Measurements from ENCODE around the gene MOB2.
A peak's percentile ranks its signal among the peaks of the same experiment; 100 is the strongest.

The MOB2 gene

DNA sequence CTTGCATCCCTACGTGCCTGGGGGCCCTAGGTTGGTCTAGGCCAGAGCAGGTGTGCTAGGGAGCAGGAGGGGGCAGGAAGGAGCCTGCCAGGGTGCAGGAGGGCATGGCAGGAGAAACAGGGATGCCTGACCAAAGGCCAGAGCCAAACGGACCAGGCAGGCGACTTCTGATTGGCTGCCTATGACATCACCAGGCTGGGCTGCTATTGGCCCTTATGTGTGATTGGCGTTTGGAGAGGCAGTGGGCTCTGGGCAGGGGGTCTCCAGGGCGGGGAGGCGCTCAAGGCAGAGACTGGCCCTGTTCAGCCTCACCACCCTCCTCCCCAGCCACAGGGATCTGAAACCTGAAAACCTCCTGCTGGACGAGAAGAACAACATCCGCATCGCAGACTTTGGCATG lies 44.4 kb downstream of the MOB2 start:
- no peaks in the 10 kb centered on the region for H3K36me3 ChIP-seq
- H3K27ac ChIP-seq, result no peak overlapping the region
- H4K20me1 ChIP-seq, result peaks cover 0 to 47% (median 0%) of the 10 kb centered on the region in 11 experiments; a peak in 6 of 22 replicates
- no peak overlapping the region for H3K4me3 ChIP-seq
- H3K9me3 ChIP-seq (replicated peaks in 1 of 11), result no peaks in the 10 kb centered on the region
- H3K9ac ChIP-seq, result no peak overlapping the region
- TF ChIP-seq Cebpa-rat (IDR thresholded peaks at IDR 0.05), result no peak
- H3K27me3 ChIP-seq, result no peaks in the 10 kb centered on the region
- H3K4me2 ChIP-seq, result no peak overlapping the region; a peak in 1 of 22 replicates
- H3K4me1 ChIP-seq, result peaks cover 0 to 38% (median 15%) of the 10 kb centered on the region in 10 experiments; a peak in 10 of 20 replicates

DNA sequence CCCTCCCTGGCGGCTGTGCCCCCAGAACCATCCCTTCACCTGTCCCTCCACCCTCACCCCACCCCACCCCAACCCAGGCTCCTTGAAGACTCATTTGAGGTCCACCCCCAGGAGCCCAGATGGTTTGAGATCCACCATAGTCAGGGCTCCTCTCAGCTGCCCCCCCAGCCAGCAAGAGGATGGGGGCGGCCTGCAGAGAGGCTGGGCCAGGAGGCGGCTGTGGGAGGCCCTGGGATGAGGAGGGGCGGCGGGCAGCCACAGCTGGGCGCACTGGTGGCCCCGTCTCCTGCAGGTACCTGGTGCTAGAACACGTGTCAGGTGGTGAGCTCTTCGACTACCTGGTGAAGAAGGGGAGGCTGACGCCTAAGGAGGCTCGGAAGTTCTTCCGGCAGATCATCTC lies 46.1 kb downstream of the MOB2 start:
- TF ChIP-seq Cebpa-rat (IDR thresholded peaks at IDR 0.05), result no peak

GRCh38 chr11:1440066-1440465 lies 46.5 kb downstream of the MOB2 start:
- H3K27me3 ChIP-seq, result no peaks in the 10 kb centered on the region
- no peaks in the 10 kb centered on the region for H3K9me3 ChIP-seq (replicated peaks in 1 of 11)
- 0 out of 22 replicates have a peak overlapping the region, but pooled peaks of 1 of the 11 experiments have one; percentile 28 for H3K9ac ChIP-seq
- peak overlapping the region in 7 of 11 experiments; percentile 32 to 62 (median 51); a peak in 11 of 22 replicates for H3K4me2 ChIP-seq
- H3K36me3 ChIP-seq, result no peaks in the 10 kb centered on the region
- no peak overlapping the region for H3K27ac ChIP-seq
- peaks cover 0 to 46% (median 21%) of the 10 kb centered on the region in 10 experiments; a peak in 16 of 20 replicates for H3K4me1 ChIP-seq
- H4K20me1 ChIP-seq, result peaks cover 0 to 51% (median 0%) of the 10 kb centered on the region in 11 experiments; a peak in 7 of 22 replicates
- H3K4me3 ChIP-seq, result no peak overlapping the region
- TF ChIP-seq Cebpa-rat (IDR thresholded peaks at IDR 0.05), result no peak

More for the DNA sequence above, 46.1 kb downstream of the MOB2 start:
- no peaks in the 10 kb centered on the region for H3K9me3 ChIP-seq (replicated peaks in 1 of 11)
- no peaks in the 10 kb centered on the region for H3K27me3 ChIP-seq
- peaks cover 0 to 55% (median 0%) of the 10 kb centered on the region in 11 experiments; a peak in 7 of 22 replicates for H4K20me1 ChIP-seq
- H3K9ac ChIP-seq, result no peak overlapping the region
- no peaks in the 10 kb centered on the region for H3K36me3 ChIP-seq
- H3K4me2 ChIP-seq, result peak overlapping the region in 6 of 11 experiments; percentile 32 to 62 (median 52); a peak in 6 of 22 replicates
- no peak overlapping the region for H3K4me3 ChIP-seq
- peaks cover 0 to 46% (median 21%) of the 10 kb centered on the region in 10 experiments; a peak in 16 of 20 replicates for H3K4me1 ChIP-seq
- no peak overlapping the region for H3K27ac ChIP-seq

- TF ChIP-seq Cebpa-rat (IDR thresholded peaks at IDR 0.05), result no peak
- no peak overlapping the region for H3K27ac ChIP-seq
- no peak overlapping the region for H3K4me3 ChIP-seq
- peak overlapping the region in 1 of 11 experiments; percentile 56; a peak in 1 of 22 replicates for H3K4me2 ChIP-seq
- H4K20me1 ChIP-seq, result peaks cover 0 to 50% (median 0%) of the 10 kb centered on the region in 11 experiments; a peak in 7 of 22 replicates
- no peak overlapping the region for H3K9ac ChIP-seq
- H3K9me3 ChIP-seq (replicated peaks in 1 of 11), result no peaks in the 10 kb centered on the region
- H3K27me3 ChIP-seq, result no peaks in the 10 kb centered on the region
- H3K36me3 ChIP-seq, result no peaks in the 10 kb centered on the region
- peaks cover 0 to 46% (median 21%) of the 10 kb centered on the region in 10 experiments; a peak in 16 of 20 replicates for H3K4me1 ChIP-seq
Observed at GRCh38 chr11:1439341-1439740, 47.2 kb downstream of the MOB2 start.

- no peaks in the 10 kb centered on the region for H3K36me3 ChIP-seq
- no peak overlapping the region for H3K27ac ChIP-seq
- no peak overlapping the region for H3K9ac ChIP-seq
- H3K27me3 ChIP-seq, result peaks cover 0 to 2% (median 0%) of the 10 kb centered on the region in 11 experiments; a peak in 2 of 22 replicates
- no peak overlapping the region for H3K4me3 ChIP-seq
- no peak overlapping the region for H3K4me2 ChIP-seq
- peaks cover 0 to 46% (median 21%) of the 10 kb centered on the region in 10 experiments; a peak in 16 of 20 replicates for H3K4me1 ChIP-seq
- H4K20me1 ChIP-seq, result peaks cover 0 to 50% (median 0%) of the 10 kb centered on the region in 11 experiments; a peak in 8 of 22 replicates
- no peak for TF ChIP-seq Cebpa-rat (IDR thresholded peaks at IDR 0.05)
- no peaks in the 10 kb centered on the region for H3K9me3 ChIP-seq (replicated peaks in 1 of 11)
Observed at GRCh38 chr11:1438967-1439330, 47.6 kb downstream of the MOB2 start.

GRCh38 chr11:1438261-1438966 lies 48.2 kb downstream of the MOB2 start:
- Histone ChIP-seq H3K9ac (no peak overlapping the region), H3K36me3 (no peaks in the 10 kb centered on the region), H3K4me1 (peaks cover 0 to 46% (median 21%) of the 10 kb centered on the region in 10 experiments; a peak in 16 of 20 replicates), H4K20me1 (peaks cover 0 to 52% (median 0%) of the 10 kb centered on the region in 11 experiments; a peak in 8 of 22 replicates), H3K9me3 (replicated peaks in 1 of 11) (no peaks in the 10 kb centered on the region), H3K27me3 (peaks cover 0 to 7% (median 2%) of the 10 kb centered on the region in 11 experiments; a peak in 8 of 22 replicates), H3K27ac (no peak overlapping the region), H3K4me3 (no peak overlapping the region), H3K4me2 (no peak overlapping the region)
- TF ChIP-seq Cebpa-rat (IDR thresholded peaks at IDR 0.05), result no peak

DNA sequence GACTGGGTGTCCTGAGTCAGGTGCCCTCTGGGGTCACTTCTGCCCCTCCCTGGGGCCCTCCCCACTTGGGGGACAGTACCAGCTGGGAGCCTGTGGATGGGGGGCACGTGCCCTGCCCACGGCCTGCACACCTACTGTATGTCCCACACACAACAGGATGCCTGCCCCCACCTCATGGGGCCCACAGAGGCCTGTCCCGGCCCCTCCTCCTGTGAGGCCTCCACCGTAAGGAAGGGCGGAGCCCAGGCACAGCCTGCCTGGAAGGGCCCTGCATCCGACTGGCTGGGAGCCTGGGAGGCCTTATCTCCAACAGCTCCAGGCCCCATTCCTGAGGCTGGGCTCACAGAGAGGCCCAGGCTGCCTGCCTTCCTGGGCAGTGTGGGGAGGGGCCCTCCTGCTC lies 49.1 kb downstream of the MOB2 start:
- Histone ChIP-seq H3K4me2 (peak overlapping the region in 1 of 11 experiments; percentile 21; a peak in 2 of 22 replicates), H3K36me3 (no peaks in the 10 kb centered on the region), H3K27me3 (peaks cover 0 to 12% (median 7%) of the 10 kb centered on the region in 11 experiments; a peak in 8 of 22 replicates), H3K27ac (no peak overlapping the region), H3K9ac (peak overlapping the region in 1 of 11 experiments; percentile 18; a peak in 1 of 22 replicates), H4K20me1 (peaks cover 0 to 46% (median 0%) of the 10 kb centered on the region in 11 experiments; a peak in 8 of 22 replicates), H3K4me1 (peaks cover 0 to 46% (median 21%) of the 10 kb centered on the region in 10 experiments; a peak in 16 of 20 replicates), H3K9me3 (replicated peaks in 1 of 11) (no peaks in the 10 kb centered on the region), H3K4me3 (no peak overlapping the region)
- no peak for TF ChIP-seq Cebpa-rat (IDR thresholded peaks at IDR 0.05)

GRCh38 chr11:1436468-1437039 lies 50.0 kb downstream of the MOB2 start:
- Histone ChIP-seq H3K27ac (no peak overlapping the region), H3K9me3 (replicated peaks in 1 of 11) (no peaks in the 10 kb centered on the region), H3K27me3 (peaks cover 0 to 12% (median 7%) of the 10 kb centered on the region in 11 experiments; a peak in 8 of 22 replicates), H3K4me1 (peaks cover 0 to 39% (median 21%) of the 10 kb centered on the region in 10 experiments; a peak in 16 of 20 replicates), H3K4me2 (peak overlapping the region in 10 of 11 experiments; percentile 29 to 82 (median 65); a peak in 19 of 22 replicates), H3K9ac (peak overlapping the region in 3 of 11 experiments; percentile 26 to 35 (median 28); a peak in 1 of 22 replicates), H4K20me1 (peaks cover 0 to 40% (median 0%) of the 10 kb centered on the region in 11 experiments; a peak in 8 of 22 replicates), H3K36me3 (no peaks in the 10 kb centered on the region), H3K4me3 (no peak overlapping the region)
- TF ChIP-seq Cebpa-rat (IDR thresholded peaks at IDR 0.05), result no peak

All from BLaER1 treated with 17β-estradiol and CSF1 and Interleukin-3, amounts not matched to agents 10 nM and 100 nM (cell line).